Panc1 (cell line): ENCODE measurements around the gene CCDC116. TPM values are rescaled to one million over a fixed set of nuclear protein-coding genes. Genes with fewer than 3 reads are reported as not detected.

ENCODE experiments used
- ATAC-seq: fragments of 200-7000 bp; cut with Tn5 transposase; 2 replicates; pipeline ENCODE4 v1.9.1; 2020; ENCODE audit warnings: mild to moderate bottlenecking, moderate library complexity
- BruUV-seq: library from RNA; stranded (reverse); fragments of 400-500 nt; replicated peaks from 2 replicates; lab custom pipeline; 2021; lab: Mats Ljungman, UMichigan
- CTCF ChIA-PET: fragments of 300-600 bp; sonication (Branson Sonifier 250); formaldehyde crosslinking; loops from one replicate; lab custom pipeline; 2022; ENCODE audit warnings: antibody characterized with exemption; lab: Charles Lee
- POLR2A ChIA-PET: fragments of 300-600 bp; sonication (Branson Sonifier 250); formaldehyde crosslinking; loops from one replicate; lab custom pipeline; 2022; ENCODE audit warnings: antibody characterized with exemption; lab: Charles Lee
- DNase-seq: peaks from one replicate; pipeline ENCODE4 v3.0.0-alpha.2; 2010; ENCODE audit warnings: low read depth, low spot score
- H3K27ac ChIP-seq: 2 replicates; pipeline ENCODE4 v1.5.1; 2011; ENCODE audit warnings: mild to moderate bottlenecking, low read length, inconsistent platforms
- H3K27me3 ChIP-seq: fragments of 200-500 bp; sonication (Bioruptor generic); 2 replicates; pipeline ENCODE4 v1.6.0; 2014; ENCODE audit warnings: low read length, inconsistent platforms; ENCODE audit not compliant: control insufficient read depth, insufficient read depth
- H3K36me3 ChIP-seq: fragments of 200-500 bp; sonication (Bioruptor generic); 2 replicates; pipeline ENCODE4 v1.5.1; 2014; ENCODE audit warnings: inconsistent platforms, mild to moderate bottlenecking, low read length, moderate library complexity; ENCODE audit not compliant: control insufficient read depth, insufficient read depth
- H3K4me1 ChIP-seq: 2 replicates; pipeline ENCODE4 v1.5.1; 2011; ENCODE audit warnings: inconsistent platforms, mild to moderate bottlenecking, low read length, moderate library complexity; ENCODE audit not compliant: control insufficient read depth, insufficient read depth
- H3K4me3 ChIP-seq, 2 experiments: 2 replicates each; pipeline ENCODE4 v1.5.1; 2011 to 2012; ENCODE audit warnings: low read depth in 2 of 2, low read length in 2 of 2, mild to moderate bottlenecking in 2 of 2, inconsistent platforms in 1 of 2, moderate library complexity in 1 of 2
- H3K9me3 ChIP-seq: fragments of 200-500 bp; sonication (Bioruptor generic); 2 replicates; pipeline ENCODE4 v1.5.1; 2014; ENCODE audit warnings: low read depth, mild to moderate bottlenecking, inconsistent platforms, low read length, moderate library complexity; ENCODE audit not compliant: control insufficient read depth, insufficient read depth
- CTCF ChIP-seq: fragments of 450-650 bp; IDR thresholded peaks from 2 replicates; pipeline ENCODE4 v1.5.1; 2017; ENCODE audit warnings: mild to moderate bottlenecking
- POLR2AphosphoS5 ChIP-seq: IDR thresholded peaks from 2 replicates; pipeline ENCODE4 v1.6.1; 2012; ENCODE audit warnings: mild to moderate bottlenecking, low read depth, low read length, moderate library complexity
- REST ChIP-seq, 2 experiments: IDR thresholded peaks; 2 replicates each; pipeline ENCODE4 v1.6.1; 2011 to 2012; ENCODE audit warnings: low read depth in 2 of 2, control low read depth in 1 of 2, low read length in 1 of 2, mild to moderate bottlenecking in 1 of 2, moderate library complexity in 1 of 2; ENCODE audit not compliant: insufficient read depth in 1 of 2
- SIN3A ChIP-seq: IDR thresholded peaks from 2 replicates; pipeline ENCODE4 v1.6.1; 2012; ENCODE audit warnings: low read depth, mild to moderate bottlenecking, low read length, moderate library complexity, borderline replicate concordance; ENCODE audit not compliant: insufficient read depth
- TCF7L2 ChIP-seq: IDR thresholded peaks from 2 replicates; pipeline ENCODE4 v1.6.1; 2011; ENCODE audit warnings: mild to moderate bottlenecking, low read depth, low read length, inconsistent platforms
- in situ Hi-C: cut with HindIII; loops from 2 replicates; pipeline ENCODE4 v1.10.0; 2016; ENCODE audit warnings: low sequenced_read_pairs, low pct_unique_long_range_greater_than_20kb
- intact Hi-C: fragments of 100-400 bp; cut with micrococcal nuclease; formaldehyde crosslinking; loops from one replicate; pipeline ENCODE4 v1.10.0; 2022; ENCODE audit not compliant: unreplicated experiment
- total RNA-seq: library from RNA; stranded (reverse); gene quantifications from one replicate; pipeline ENCODE4 v1.2.1, GENCODE V29; 2021; ENCODE audit not compliant: unreplicated experiment

CCDC116 gene
- total RNA-seq, 1 experiment from 2014 or later, result not detected

GRCh38 chr22:21679383-21679782 lies 46.8 kb downstream of the CCDC116 start:
- H3K9me3 ChIP-seq, result no peaks in the 10 kb centered on the region
- no peak overlapping the region for H3K27ac ChIP-seq
- intact Hi-C loops (no loop called here), in situ Hi-C loops (no loop called here)
- ATAC-seq (no peak), DNase-seq (no peak)
- H3K27me3 ChIP-seq, result no peaks in the 10 kb centered on the region
- TF ChIP-seq POLR2AphosphoS5 (no peak), CTCF (no peak), SIN3A (no peak), TCF7L2 (no peak), REST (IDR thresholded peaks at IDR 0.05; ENCODE audit: insufficient read depth in 1 of 2, low read depth in 2 of 2, low read length in 1 of 2) (no peak)
- POLR2A ChIA-PET, result no interaction called here
- no TSS peak for BruUV-seq
- H3K4me3 ChIP-seq, result no peak overlapping the region
- H3K36me3 ChIP-seq, result no peaks in the 10 kb centered on the region
- CTCF ChIA-PET, result no interaction called here
- no peaks in the 10 kb centered on the region for H3K4me1 ChIP-seq

GRCh38 chr22:21680830-21681565 lies 48.4 kb downstream of the CCDC116 start:
- POLR2A ChIA-PET, result no interaction called here
- no peak for DNase-seq

More at GRCh38 chr22:21680830-21681565, 48.4 kb downstream of the CCDC116 start:
- no peak for TF ChIP-seq TCF7L2
- no peak for TF ChIP-seq SIN3A
- no peak for TF ChIP-seq POLR2AphosphoS5
- no peak for TF ChIP-seq REST (IDR thresholded peaks at IDR 0.05; ENCODE audit: insufficient read depth in 1 of 2, low read depth in 2 of 2, low read length in 1 of 2)
- no peak for TF ChIP-seq CTCF
- 0 out of 2 replicates have a peak, but pooled peaks have one; percentile 28 for ATAC-seq
- Histone ChIP-seq H3K4me1 (no peaks in the 10 kb centered on the region), H3K36me3 (no peaks in the 10 kb centered on the region), H3K9me3 (no peaks in the 10 kb centered on the region), H3K27ac (no peak overlapping the region), H3K4me3 (no peak overlapping the region), H3K27me3 (no peaks in the 10 kb centered on the region)
- intact Hi-C loops, result no loop called here
- in situ Hi-C loops, result no loop called here
- CTCF ChIA-PET, result no interaction called here
- BruUV-seq, result no TSS peak
